GM11168 (cell line): ENCODE data around the gene ARHGAP28.
"Not testable (repeated sequence)": the region's sequence is repeated elsewhere in the genome, so short reads cannot be mapped to it uniquely, and the experiment has no call there.

Source experiments
- in situ Hi-C: fragments of 300-500 bp; cut with MboI; formaldehyde crosslinking; loops from one replicate; pipeline ENCODE4 v1.12.0; 2022; ENCODE audit warnings: low sequenced_read_pairs; ENCODE audit not compliant: unreplicated experiment

The ARHGAP28 gene

DNA sequence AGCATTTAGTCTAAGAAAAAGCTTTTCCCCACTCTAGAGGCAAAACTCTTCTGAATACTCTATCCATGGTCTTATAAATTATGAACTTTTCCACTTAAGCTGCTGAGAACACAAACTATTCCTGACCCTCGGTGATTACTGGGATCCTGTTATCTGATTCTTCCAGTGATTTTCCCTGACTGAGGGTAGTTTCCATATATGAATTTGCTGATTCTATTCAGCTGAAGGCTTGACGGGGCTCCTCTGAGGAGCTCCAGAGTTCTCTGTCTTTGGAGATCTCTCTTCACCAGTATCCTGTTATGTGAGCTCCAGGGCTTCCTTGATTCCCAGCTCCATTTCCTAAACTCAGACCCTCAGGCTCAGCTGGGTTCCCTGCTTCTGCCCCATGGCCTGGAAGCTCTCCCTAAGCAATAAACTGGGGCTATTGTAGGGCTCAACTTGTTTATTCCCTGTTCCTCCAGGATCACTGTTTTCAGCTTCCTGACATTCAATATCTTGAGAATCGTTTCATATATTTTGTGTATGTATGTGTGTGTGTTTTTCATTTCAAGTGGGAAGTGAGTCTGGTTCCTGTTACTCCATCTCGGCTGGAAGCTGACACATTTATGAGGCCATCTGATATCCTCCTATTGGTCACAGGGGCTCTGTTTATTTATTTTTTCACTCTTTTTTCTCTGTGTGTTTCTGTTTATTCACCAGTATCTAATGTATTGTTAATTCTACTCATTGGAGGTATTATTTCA is 78.2 kb downstream of the ARHGAP28 start:
- in situ Hi-C loops: no loop called here

DNA sequence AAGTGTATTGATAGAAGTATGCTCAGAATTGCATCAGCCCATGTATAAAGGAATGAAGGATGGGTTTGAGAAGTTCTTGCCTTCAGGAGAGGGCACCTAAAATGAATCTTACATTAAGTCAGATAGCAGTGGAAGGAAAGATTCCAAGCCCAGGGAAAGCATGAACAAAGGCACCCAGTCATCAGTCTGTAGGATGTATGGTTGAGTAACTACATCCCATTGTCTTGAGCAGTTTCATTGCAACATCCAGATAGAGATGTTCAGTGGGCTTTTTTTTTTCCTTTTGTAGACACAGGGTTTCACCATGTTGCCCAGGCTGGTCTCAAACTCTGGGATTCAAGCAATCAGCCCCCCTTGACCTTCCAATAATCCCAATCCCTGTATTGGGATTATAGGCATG is 80.7 kb downstream of the ARHGAP28 start:
- in situ Hi-C loops: no loop called here

DNA sequence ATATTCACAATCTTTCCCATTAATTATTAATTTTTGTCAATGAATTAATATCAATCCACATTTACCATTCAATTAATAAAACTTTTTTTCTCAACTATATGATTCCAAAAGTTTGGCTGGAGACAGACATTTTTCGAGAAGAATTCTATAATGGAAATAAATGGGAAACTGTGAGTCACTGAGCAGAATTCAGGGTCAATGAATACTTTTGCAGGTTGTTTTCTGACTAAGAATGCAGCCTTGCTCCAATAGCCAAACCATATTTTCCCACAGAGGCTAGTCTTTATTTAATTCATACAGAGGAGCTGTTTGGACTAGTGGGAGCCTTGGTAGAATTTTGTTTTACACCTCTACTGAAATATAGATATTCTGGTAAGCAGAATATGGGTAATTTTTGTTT is 82.3 kb downstream of the ARHGAP28 start:
- in situ Hi-C loops: no loop called here

DNA sequence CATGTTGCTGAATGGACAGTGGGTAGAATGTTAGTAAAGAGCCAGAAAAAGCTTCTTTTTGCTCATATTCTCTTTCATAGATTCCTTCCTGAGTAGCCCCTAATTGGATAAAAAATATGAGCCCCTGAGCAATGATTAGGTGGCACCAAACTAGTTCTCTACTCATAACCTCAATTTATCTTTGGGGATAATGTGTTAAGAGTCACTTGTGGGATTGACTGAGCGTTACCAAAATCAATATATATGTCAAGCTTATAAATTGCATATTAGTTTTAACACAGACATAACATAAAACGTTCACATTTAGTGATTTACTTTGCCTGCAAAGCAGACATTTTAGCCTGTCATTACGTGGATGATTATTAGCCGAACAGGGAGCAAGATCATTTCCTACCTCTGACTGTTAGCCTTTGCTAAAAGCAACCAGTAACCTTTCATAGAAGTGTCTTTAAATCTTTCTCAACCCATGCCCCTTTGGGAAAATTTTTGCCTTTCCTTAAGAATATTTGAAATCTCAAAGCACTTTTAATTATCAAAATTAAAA is 85.4 kb downstream of the ARHGAP28 start:
- in situ Hi-C loops: no loop called here

DNA sequence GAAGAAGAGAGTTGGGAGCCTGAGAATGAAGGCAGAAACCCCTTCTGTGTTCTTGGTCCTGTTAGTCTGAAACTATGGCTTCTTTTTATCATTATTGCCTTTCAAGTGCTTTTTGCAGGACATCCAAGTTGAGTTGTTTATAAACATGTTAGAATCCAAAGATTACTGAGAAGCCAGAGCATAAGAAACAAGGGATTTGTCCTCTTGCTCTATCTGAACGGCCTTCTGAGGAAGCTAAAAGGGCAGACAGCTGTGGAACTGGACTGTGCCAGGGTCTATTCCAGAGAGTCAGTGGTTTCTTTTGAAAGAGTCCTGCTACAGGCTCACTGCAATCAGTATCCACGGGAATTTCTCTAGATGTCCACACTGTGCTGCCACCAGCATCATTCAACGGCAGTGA is 86.6 kb downstream of the ARHGAP28 start:
- in situ Hi-C loops: no loop called here

DNA sequence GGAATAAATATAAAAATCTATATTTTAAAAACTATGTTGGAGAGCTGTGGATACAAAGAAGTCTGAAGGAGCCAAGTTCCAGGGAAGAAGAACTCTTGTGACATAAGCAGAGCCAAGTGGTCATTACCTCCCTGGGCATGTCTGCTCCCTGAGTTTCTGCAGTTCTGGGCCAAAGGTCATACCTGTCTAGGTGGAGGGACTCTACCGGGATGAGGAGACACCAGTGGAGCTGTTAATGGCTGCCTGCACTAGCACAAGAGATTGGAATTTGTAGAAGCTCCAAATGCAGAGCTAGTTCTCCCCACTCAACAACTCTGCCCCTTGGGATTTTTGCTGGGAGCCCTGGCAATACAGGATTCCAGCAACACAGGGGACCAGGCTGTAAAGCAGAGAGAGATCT is 89.8 kb downstream of the ARHGAP28 start:
- in situ Hi-C loops: no loop called here

DNA sequence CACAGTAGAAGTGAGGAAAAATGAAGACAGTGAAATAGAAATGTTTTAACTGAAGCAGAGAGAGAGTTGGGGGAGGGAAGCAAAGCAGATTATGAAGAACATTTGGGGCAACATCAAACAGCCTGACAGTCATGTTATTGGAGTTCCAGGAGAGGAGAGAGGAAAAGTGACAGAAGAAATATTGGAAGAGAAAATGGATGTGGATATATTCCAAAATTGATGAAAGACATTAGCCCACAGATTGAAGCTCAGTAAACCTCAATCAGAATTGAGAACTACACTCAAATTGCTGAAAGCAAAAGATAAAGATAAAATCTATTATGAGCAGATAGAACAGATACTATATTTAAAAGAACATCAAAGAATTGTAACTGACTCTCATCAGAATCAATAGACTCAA is 90.8 kb downstream of the ARHGAP28 start:
- in situ Hi-C loops: no loop called here

DNA sequence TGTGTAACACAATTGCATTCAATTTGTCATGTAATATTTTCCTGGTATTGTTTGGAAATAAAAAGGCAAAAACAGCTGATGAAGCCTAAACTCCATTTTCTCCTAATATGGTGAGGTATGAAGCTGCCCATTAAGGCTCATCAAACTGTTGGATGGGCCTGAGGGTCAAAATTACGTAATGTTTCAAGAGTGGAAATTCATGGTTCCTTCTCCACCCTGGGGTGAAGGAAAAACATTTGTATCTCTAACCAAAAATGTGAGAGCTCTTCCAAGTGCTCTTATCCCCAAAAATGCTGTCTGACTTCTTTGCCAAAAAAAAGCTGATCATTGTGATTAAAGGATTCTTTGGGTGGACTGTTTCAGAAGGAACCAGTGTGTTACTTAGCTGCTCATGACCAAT is 91.8 kb downstream of the ARHGAP28 start:
- in situ Hi-C loops: no loop called here

DNA sequence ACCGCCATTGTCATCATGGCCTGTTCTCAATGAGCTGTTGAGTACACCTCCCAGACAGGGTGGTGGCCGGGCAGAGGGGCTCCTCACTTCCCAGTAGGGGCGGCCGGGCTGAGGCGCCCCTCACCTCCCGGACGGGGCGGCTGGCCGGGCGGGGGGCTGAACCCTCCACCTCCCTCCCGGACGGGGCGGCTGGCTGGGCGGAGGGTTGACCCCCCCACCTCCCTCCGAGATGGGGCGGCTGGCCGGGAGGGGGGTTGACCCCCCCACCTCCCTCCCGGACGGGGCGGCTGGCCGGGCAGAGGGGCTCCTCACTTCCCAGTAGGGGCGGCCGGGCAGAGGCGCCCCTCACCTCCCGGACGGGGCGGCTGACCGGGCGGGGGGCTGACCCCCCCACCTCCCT is 97.6 kb downstream of the ARHGAP28 start:
- in situ Hi-C loops: not testable (repeated sequence)

DNA sequence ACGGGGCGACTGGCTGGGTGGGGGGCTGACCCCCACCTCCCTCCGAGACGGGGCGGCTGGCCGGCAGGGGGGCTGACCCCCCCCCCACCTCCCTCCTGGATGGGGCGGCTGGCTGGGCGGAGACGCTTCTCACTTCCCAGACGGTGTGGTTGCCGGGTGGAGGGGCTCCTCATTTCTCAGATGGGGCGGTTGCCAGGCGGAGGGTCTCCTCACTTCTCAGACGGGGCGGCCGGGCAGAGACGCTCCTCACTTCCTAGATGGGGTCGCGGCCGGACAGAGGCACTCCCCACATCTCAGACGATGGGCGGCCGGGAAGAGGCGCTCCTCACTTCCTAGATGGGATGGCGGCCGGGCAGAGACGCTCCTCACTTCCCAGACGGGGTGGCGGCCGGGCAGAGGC is 98.0 kb downstream of the ARHGAP28 start:
- in situ Hi-C loops: not testable (repeated sequence)

DNA sequence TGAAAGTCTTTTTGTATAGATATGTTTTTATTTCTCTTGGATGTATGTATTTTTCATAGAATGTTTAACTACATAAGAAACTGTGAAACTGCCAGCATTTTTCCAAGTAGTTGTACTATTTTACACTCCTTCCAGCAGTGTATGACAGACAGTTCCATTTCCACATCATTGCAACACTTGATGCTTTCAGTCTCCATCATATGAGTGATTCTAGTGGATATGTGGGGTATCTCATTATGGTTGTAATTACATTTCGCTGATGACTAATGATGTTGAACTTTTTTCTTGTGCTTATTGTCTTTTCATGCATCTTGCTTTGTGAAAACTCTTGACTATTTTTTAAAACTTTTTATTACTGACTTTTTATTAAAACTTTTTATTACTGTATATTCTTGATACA is 101.4 kb downstream of the ARHGAP28 start:
- in situ Hi-C loops: no loop called here

DNA sequence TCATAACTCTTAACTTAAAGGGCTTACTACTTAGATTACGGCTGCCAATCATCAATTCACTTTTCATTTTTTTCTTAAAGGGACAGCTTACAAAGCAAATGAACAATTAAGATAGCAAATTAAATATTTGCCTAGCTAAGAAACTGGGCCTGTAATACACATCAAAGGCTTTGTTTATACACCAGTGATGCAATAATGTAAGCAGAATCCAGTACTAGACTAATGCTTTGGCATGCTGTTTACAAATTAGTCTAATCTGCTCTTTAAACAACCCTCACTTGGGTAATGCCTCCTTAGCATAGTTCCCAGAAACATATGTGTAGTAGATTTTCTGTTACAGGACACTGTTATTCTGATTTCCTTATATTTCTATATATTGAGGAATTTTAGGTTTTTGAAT is 105.8 kb downstream of the ARHGAP28 start:
- in situ Hi-C loops: no loop called here

DNA sequence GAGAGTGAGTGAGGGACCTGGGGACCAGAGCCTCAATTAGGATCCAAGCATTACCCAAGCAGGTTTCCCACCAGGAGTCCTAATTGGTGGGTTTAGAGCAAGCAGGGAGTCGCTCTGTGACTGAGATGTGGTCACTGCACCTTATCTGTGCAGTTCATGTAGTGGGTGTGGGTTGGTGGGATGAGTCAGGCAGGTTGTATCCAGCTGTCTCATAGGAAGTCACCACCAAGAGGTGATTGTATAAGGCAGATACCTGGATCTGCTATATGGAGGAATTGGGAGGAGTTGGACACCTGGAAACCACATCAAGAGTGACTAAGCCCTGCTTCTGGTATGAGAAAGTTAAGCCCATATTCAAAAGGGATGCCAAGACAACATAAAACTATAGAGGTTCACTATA is 106.8 kb downstream of the ARHGAP28 start:
- in situ Hi-C loops: no loop called here

DNA sequence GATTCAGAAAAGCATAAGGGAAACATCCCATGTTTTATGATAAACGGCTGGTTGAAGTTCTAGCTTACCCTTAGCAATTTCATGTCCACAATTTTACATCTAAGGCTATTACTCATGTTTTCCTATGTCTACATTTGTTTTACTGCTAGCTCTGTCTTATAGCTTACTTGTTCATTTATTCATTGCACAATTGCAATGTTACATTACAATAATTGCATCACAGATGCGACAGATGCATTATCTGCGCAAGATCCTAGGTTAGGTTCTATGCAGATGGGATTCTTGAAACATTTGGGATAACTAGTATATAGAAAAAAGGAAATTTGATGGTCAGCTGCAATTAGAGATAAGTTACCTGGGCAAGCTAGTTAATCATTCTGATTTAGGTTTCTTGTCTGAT is 108.4 kb downstream of the ARHGAP28 start:
- in situ Hi-C loops: no loop called here

DNA sequence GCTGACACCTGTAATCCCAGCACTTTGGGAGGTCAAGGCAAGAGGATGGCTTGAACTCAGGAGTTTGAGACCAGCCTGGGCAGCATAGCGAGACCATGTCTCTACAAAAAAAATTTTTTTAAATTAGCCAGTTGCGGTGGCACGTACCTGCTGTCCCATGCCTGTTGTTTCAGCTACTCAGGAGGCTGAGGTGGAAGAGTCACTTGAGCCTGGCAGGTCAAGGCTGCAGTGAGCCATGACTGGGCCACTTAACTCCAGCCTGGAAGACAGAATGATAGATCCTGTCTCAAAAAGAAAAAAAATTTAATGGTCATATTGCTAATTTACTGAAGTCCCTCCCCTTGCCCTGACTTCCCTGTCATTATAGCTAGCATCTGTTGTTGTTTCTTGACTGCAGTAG is 112.6 kb downstream of the ARHGAP28 start:
- in situ Hi-C loops: no loop called here

DNA sequence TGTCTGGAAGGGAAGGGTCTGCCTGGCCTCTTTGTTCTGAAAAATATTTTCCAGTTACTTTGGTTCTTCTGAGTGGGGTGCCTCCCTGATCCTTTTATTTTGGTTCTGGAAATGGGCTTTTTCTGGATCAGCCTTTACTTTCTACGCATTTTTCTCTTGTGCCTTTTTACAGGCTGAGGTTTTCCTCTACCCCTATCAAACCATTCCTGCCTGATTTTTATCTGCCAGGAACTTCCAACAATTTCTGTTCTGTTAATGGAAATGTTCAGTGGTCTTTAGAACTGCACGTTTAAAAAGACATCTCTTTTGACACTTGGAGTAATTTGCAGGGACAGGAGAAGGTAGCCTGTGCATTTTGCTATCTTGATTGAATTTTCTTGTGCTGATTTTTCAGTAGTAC is 113.8 kb downstream of the ARHGAP28 start:
- in situ Hi-C loops: no loop called here

DNA sequence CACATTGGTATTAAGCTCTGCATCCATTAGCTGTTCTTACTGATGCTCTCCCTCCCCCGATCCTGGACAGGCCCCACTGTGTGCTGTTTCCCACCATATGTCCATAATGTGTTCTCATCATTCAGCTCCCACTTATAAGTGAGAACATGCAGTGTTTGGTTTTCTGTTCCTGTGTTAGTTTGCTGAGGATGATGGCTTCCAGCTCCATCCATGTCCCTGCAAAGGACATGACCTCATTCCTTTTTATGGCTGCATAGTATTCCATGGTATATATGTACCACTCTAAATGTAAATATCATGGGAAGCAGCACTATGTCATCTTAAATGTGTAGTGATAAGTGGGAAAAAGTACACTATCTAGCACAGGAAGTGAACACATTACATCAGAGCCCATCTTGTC is 116.0 kb downstream of the ARHGAP28 start:
- in situ Hi-C loops: not testable (repeated sequence)

DNA sequence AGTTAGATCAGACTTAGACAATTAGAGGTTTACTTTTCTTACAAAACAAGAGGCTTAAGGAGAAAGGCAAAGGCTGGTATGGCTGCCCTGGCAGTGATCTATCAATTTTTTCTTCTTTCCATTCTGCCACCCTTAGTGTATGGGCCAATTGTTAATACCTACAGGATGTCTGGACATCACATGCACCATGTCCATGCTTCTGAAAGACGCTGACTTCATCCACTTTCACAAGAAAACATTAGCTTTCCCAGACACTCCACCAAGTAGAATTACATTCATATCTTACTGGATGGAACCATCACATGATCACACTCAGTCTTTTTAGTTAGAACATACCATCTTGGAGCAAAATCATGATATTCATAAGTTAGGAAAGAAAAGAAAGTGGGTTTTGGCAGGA is 120.9 kb downstream of the ARHGAP28 start:
- in situ Hi-C loops: no loop called here

DNA sequence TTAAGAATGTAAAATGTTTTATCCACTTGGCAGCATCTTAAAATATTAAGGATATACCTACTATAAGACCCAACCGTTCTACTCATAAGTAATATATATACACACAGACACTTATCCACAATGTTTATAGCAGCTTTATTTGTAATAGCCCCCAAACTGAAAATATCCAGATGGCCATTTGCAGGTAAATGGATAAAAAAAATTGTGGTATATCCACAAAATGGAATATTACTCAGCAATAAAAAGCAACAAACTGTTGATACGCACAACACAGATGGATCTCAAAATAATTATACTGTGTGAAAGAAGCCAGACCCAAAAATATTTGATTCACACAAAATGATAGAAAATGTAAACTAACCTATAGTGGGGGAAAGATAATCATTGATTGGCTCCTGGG is 122.0 kb downstream of the ARHGAP28 start:
- in situ Hi-C loops: no loop called here

DNA sequence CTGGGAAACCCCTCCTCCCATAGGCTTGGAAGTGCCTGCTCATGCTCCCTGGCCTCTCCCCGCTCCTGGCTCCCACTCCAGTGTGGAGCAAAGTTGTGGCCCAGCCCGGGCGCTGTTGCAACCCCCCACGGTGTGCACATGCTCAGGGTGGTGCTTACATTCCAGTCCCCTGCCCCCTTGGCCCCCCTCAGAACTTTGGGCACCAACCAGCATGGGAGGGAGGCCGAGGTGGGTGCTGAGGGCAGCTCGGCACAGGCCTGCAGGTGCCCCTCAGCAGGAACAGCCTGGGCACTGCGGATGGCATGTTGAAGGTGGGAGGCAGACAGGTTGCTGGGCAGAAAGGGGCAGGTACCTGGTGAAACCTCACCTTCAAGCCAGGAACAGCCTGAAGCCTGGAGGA is 125.3 kb downstream of the ARHGAP28 start:
- in situ Hi-C loops: no loop called here

DNA sequence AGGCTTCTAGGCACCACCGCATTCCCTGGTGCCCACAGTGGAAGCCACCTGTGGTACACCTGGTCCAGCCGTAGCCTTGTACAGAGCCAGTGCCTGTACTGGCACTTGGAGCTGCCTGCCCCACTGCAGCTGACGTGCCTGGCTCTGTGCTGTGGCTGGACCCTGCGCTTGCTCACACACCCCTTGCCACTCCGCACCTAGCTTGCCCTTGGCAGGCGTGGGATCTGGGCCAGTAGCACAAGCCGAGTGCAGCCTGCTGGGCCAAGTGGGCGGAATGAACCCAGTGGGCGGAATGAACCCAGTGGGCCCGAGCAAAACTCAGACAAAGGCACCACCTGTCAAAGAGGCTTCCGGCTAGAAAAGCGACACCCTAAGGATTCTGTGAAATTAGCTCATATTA is 126.3 kb downstream of the ARHGAP28 start:
- in situ Hi-C loops: no loop called here

DNA sequence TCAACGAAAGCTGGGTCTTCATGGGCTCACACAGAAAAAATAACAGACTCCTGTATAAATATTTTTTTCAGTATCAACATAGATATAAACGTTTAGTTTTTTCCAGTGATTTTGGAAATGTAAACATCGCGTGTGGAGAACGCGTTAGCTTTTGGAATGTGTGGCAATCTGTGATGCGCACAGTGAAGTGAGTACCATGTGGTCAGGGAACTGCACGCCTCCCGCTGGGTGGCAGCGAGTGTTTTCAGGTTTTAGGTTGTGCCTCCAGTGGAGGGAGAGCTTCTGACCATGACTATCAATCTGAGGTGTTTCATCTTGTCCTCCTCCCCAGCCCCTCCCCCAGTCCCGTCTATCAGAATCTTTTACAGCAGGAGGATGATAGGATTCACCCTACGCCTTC is 127.8 kb downstream of the ARHGAP28 start:
- in situ Hi-C loops: no loop called here
